ENCODE data around the gene ABHD12B.

ABHD12B gene

GRCh38 chr14:50837850-50838470, 33.9 kb upstream of the ABHD12B start:
- DNase-seq (ENCODE audit: low read depth): no peak
- no peak for TF ChIP-seq CTCF (IDR thresholded peaks at IDR 0.05; ENCODE audit: low read depth, low read length)
- no peak for TF ChIP-seq POLR2A (IDR thresholded peaks at IDR 0.05; ENCODE audit: extremely low read depth, insufficient read length)
- no peak for TF ChIP-seq MAX (IDR thresholded peaks at IDR 0.05; ENCODE audit: low read depth, low read length)
- no peak for TF ChIP-seq MYC (IDR thresholded peaks at IDR 0.05; ENCODE audit: low read depth, low read length)
- H3K4me3 ChIP-seq (ENCODE audit: low read depth, low read length): no peak overlapping the region

DNA sequence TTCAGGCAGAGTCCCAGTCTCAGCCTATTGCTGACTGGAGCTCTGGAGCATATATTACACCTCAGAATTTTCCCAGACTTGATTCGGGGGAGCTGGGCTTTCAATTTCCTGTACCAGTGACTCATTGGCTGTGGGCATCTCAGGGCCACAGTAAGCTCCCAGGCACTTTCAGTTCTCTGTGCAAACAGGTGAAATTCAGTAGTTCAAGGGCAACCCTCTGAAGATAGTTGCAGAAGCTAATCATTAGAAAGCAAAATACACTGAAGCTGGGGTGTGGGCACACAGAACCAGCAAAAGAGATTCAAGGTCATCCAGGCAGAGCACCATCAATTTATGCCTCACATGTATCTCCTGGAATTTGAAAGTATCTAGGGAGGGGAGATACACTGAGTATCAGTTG, 32.8 kb upstream of the ABHD12B start:
- DNase-seq (ENCODE audit: low read depth): no peak

GRCh38 chr14:50839691-50840090, 32.2 kb upstream of the ABHD12B start:
- no peak for TF ChIP-seq MAX (IDR thresholded peaks at IDR 0.05; ENCODE audit: low read depth, low read length)
- no peak for TF ChIP-seq MYC (IDR thresholded peaks at IDR 0.05; ENCODE audit: low read depth, low read length)
- TF ChIP-seq POLR2A (IDR thresholded peaks at IDR 0.05; ENCODE audit: extremely low read depth, insufficient read length): no peak
- H3K4me3 ChIP-seq (ENCODE audit: low read depth, low read length): no peak overlapping the region
- no peak for DNase-seq (ENCODE audit: low read depth)

More for the DNA sequence above, 32.8 kb upstream of the ABHD12B start:
- no peak overlapping the region for H3K4me3 ChIP-seq (ENCODE audit: low read depth, low read length)
- TF ChIP-seq POLR2A (IDR thresholded peaks at IDR 0.05; ENCODE audit: extremely low read depth, insufficient read length): no peak
- no peak for TF ChIP-seq MYC (IDR thresholded peaks at IDR 0.05; ENCODE audit: low read depth, low read length)

GRCh38 chr14:50844391-50844790, 27.5 kb upstream of the ABHD12B start:
- H3K4me3 ChIP-seq (ENCODE audit: low read depth, low read length): no peak overlapping the region
- no peak for DNase-seq (ENCODE audit: low read depth)
- TF ChIP-seq POLR2A (IDR thresholded peaks at IDR 0.05; ENCODE audit: extremely low read depth, insufficient read length) (no peak), MAX (IDR thresholded peaks at IDR 0.05; ENCODE audit: low read depth, low read length) (no peak), MYC (IDR thresholded peaks at IDR 0.05; ENCODE audit: low read depth, low read length) (no peak), CTCF (IDR thresholded peaks at IDR 0.05; ENCODE audit: low read depth, low read length) (no peak)

DNA sequence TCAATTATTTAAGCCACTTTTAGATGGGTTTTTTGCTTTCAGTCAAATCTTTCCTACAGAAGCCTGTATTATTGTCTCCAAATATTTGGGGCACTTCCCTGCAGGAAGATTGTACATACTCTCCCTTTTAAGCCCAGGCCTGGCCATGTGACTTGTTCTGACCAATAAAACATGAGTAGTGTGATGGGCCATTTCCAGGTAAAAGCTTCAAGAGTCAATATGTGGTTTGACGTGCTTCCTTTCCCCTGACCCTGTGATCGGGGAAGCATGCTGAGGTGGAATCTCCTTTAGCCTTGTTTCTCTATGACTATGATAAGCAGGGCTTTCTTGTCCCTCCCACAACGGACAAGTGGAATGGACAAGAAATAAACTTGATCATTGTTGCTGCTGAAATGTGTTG, 26.7 kb upstream of the ABHD12B start:
- DNase-seq (ENCODE audit: low read depth): no peak
- no peak for TF ChIP-seq CTCF (IDR thresholded peaks at IDR 0.05; ENCODE audit: low read depth, low read length)
- TF ChIP-seq MAX (IDR thresholded peaks at IDR 0.05; ENCODE audit: low read depth, low read length): no peak
- no peak for TF ChIP-seq MYC (IDR thresholded peaks at IDR 0.05; ENCODE audit: low read depth, low read length)
- no peak for TF ChIP-seq POLR2A (IDR thresholded peaks at IDR 0.05; ENCODE audit: extremely low read depth, insufficient read length)

DNA sequence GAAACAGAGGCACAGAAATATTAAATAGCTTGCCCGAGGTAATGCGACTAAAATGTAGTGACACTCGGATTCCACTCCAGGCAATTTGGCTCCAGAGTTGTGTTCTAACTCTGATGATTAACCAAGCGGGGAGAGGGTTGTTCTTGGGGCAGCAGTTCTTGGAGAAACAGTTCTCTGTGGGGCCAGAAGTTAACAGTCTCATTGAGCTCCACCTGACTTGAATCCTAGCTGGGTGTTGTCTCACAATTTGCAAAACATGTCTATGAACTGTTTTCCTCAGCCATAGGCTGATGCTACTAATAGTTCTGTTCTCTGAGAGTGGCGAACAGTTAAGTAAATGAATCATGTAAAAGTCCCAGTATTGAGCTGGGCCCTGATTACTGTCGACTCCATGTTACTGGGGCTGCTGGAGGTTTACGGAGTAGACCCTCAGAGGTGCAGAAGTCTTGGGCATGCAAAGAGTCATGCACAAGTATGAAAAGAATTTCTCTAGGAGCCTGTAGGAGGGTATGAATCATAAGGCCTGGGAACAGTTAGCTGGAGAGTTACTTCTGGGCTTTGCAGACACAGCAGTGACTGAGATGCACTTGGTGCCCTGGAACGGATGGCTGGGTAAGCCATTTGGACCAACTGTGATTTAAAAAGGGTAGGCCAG, 25.5 kb upstream of the ABHD12B start:
- no peak for TF ChIP-seq POLR2A (IDR thresholded peaks at IDR 0.05; ENCODE audit: extremely low read depth, insufficient read length)
- no peak for TF ChIP-seq CTCF (IDR thresholded peaks at IDR 0.05; ENCODE audit: low read depth, low read length)
- TF ChIP-seq MAX (IDR thresholded peaks at IDR 0.05; ENCODE audit: low read depth, low read length): no peak
- TF ChIP-seq MYC (IDR thresholded peaks at IDR 0.05; ENCODE audit: low read depth, low read length): no peak
- no peak for DNase-seq (ENCODE audit: low read depth)
- no peak overlapping the region for H3K4me3 ChIP-seq (ENCODE audit: low read depth, low read length)

More for the DNA sequence above, 26.7 kb upstream of the ABHD12B start:
- no peak overlapping the region for H3K4me3 ChIP-seq (ENCODE audit: low read depth, low read length)
